ENCODE results near the gene NEAT1. TPM values are rescaled to one million over a fixed set of nuclear protein-coding genes. Genes with fewer than 3 reads are reported as not detected.

The NEAT1 gene
- total RNA-seq, 1 donor from 2014 or later, result 74.6 TPM

- no peak for DNase-seq (ENCODE audit: low spot score)
Measured at GRCh38 chr11:65433657-65434056, 11.1 kb downstream of the NEAT1 start.

- no peak for DNase-seq (ENCODE audit: low spot score)
Measured at GRCh38 chr11:65434057-65434666, 11.6 kb downstream of the NEAT1 start.

- DNase-seq (ENCODE audit: low spot score), result no peak
Measured at GRCh38 chr11:65434667-65435410, 12.2 kb downstream of the NEAT1 start.

GRCh38 chr11:65435411-65435931, 12.9 kb downstream of the NEAT1 start:
- DNase-seq (ENCODE audit: low spot score), result no peak

- DNase-seq (ENCODE audit: low spot score), result no peak
Measured at GRCh38 chr11:65435981-65436411, 13.4 kb downstream of the NEAT1 start.

- DNase-seq (ENCODE audit: low spot score), result no peak
Measured at GRCh38 chr11:65436412-65437032, 13.9 kb downstream of the NEAT1 start.

GRCh38 chr11:65437436-65438227, 15.0 kb downstream of the NEAT1 start:
- DNase-seq (ENCODE audit: low spot score), result no peak

- DNase-seq (ENCODE audit: low spot score), result no peak
Measured at GRCh38 chr11:65438257-65439151, 15.9 kb downstream of the NEAT1 start.

- no peak for DNase-seq (ENCODE audit: low spot score)
Measured at GRCh38 chr11:65439331-65440181, 17.0 kb downstream of the NEAT1 start.

GRCh38 chr11:65440831-65441499, 18.4 kb downstream of the NEAT1 start:
- DNase-seq (ENCODE audit: low spot score), result no peak

- DNase-seq (ENCODE audit: low spot score), result no peak
Measured at GRCh38 chr11:65442842-65443331, 20.3 kb downstream of the NEAT1 start.

- no peak for DNase-seq (ENCODE audit: low spot score)
Measured at GRCh38 chr11:65444314-65445051, 21.9 kb downstream of the NEAT1 start.

- DNase-seq (ENCODE audit: low spot score), result no peak
Measured at GRCh38 chr11:65445101-65445603, 22.6 kb downstream of the NEAT1 start.

GRCh38 chr11:65445604-65446445, 23.2 kb downstream of the NEAT1 start:
- DNase-seq (ENCODE audit: low spot score), result no peak

GRCh38 chr11:65446446-65447277, 24.1 kb downstream of the NEAT1 start:
- no peak for DNase-seq (ENCODE audit: low spot score)

GRCh38 chr11:65448074-65448417, 25.4 kb downstream of the NEAT1 start:
- DNase-seq (ENCODE audit: low spot score), result no peak

Measured in umbilical cord (tissue), 2 donors.